ENCODE data around the gene GBE1.

- TF ChIP-seq, protein P1, sequence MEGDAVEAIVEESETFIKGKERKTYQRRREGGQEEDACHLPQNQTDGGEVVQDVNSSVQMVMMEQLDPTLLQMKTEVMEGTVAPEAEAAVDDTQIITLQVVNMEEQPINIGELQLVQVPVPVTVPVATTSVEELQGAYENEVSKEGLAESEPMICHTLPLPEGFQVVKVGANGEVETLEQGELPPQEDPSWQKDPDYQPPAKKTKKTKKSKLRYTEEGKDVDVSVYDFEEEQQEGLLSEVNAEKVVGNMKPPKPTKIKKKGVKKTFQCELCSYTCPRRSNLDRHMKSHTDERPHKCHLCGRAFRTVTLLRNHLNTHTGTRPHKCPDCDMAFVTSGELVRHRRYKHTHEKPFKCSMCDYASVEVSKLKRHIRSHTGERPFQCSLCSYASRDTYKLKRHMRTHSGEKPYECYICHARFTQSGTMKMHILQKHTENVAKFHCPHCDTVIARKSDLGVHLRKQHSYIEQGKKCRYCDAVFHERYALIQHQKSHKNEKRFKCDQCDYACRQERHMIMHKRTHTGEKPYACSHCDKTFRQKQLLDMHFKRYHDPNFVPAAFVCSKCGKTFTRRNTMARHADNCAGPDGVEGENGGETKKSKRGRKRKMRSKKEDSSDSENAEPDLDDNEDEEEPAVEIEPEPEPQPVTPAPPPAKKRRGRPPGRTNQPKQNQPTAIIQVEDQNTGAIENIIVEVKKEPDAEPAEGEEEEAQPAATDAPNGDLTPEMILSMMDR (IDR thresholded peaks at IDR 0.05; ENCODE audit: insufficient read depth, low read length): no peak
- TF ChIP-seq REST (IDR thresholded peaks at IDR 0.05; ENCODE audit: insufficient replicate concordance, low read depth): no peak
- no peak for TF ChIP-seq POLR2AphosphoS5 (IDR thresholded peaks at IDR 0.05; ENCODE audit: low read depth)
- no peak for TF ChIP-seq GABPA (IDR thresholded peaks at IDR 0.05; ENCODE audit: low read depth)
- TF ChIP-seq SPI1 (IDR thresholded peaks at IDR 0.05; ENCODE audit: borderline replicate concordance, low read depth): no peak
These were observed 26.7 kb downstream of the GBE1 start for GRCh38 chr3:81734742-81735141.
